ENCODE measurements around the gene SDR9C7.
"Not testable (repeated sequence)": the region's sequence is repeated elsewhere in the genome, so short reads cannot be mapped to it uniquely, and the experiment has no call there.

SDR9C7 gene

DNA sequence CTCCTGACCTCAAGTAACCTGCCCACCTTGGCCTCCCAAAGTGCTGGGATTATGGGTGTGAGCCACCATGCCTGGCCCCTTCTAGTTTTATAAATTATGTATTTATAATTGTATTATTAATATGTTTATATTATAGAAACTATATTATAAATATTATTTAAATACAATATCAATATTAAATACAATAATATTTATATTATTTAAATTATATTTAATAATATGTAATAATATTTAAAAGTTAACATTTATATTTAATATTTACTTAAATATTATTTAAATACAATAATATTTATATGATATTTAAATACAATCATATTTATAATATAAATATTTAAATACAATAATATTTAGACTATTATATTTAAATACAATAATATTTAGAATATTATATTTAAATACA is 20.0 kb downstream of the SDR9C7 start:
- DNase-seq, result no peak

DNA sequence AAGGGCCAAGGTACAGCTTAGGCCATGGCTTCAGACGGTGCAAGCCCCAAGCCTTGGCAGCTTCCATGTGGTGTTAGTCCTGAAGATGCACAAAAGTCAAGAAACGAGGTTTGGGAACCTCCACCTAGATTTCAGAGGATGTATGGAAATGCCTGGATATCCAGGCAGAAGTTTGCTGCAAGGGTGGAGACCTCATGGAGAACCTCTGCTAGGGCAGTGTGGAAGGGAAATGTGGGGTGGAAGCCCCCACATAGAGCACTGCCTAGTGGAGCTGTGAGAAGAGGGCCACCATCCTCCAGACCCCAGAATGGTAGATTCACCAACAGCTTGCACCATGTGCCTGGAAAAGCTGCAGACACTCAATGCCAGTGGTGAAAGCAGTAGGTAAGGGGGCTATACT is 24.8 kb downstream of the SDR9C7 start:
- DNase-seq, result not testable (repeated sequence)

DNA sequence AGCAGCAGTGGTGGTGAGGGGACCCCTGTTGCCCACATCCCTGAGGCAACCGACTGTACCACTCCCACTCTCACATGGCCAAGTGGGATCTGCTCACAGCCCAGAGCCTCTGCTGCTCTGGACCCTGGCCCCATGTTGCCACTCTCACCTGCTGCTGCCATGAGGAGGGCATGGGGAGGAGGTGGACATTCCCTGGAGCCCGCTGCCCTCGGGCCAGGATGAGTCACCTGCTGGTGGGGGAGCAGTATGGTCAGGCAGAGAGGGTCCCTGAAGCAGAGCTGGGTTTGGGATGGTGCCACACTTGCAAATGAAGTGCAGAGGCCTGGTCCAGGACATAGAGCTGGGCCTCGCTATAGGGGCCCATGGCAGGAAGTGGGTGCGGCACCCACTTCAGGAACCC is 26.1 kb downstream of the SDR9C7 start:
- DNase-seq, result no peak

DNA sequence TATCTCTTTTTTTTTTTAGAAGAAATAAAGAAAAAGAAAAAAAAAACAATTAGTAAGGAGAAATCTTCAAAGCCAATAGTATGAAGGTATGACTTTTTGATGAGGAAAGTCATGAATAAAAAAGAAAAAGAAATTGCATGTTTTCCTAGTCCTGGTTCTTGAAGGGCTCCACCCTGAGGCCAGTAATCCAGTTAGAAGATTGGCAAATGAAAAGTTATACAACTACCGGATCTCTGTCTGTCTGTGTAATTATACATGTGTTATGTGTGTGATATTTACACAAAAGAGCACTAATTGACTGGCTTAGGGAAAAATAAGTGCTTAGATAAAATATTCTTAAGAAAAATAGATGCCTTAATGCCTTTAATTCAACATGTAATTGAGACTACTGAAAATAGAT is 28.4 kb downstream of the SDR9C7 start:
- no peak for DNase-seq

DNA sequence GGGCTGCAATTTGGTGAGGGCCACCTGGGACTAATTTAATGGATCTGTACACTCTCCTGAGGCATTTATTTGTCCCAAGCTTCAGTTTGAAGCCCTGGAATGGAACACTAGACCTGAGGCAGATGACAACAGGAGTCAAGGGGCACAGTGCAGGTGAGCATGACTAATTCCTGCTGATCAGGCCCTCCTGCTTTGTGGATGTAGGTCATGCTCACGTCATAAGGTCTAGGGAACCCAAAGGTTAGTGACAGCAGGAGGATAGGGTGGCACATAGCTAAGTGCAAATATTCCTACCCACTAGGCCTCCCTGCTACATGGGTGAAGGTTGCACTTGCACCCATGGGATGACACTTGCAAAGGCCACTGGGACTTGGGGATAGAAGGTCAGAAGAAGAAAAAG is 30.8 kb downstream of the SDR9C7 start:
- DNase-seq, result no peak

DNA sequence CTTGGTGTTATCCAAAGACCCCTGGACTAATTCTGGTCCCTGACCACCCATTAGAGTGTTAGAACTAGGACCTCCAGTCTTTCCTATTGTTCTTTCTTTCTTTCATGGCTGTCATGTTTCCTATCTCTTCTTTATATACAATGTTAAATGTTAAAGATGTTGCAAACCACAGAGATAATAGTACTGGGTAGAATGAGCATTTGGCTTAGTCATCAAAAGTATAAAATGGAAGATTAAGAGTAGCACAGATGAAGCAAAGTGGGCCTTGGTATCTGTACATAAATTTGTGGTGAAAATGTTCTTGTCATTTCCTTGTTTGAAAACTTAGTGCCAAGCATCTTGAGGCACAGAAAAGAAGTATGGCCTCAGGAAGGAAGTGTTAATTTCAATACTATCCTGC is 32.9 kb downstream of the SDR9C7 start:
- DNase-seq, result not testable (repeated sequence)

DNA sequence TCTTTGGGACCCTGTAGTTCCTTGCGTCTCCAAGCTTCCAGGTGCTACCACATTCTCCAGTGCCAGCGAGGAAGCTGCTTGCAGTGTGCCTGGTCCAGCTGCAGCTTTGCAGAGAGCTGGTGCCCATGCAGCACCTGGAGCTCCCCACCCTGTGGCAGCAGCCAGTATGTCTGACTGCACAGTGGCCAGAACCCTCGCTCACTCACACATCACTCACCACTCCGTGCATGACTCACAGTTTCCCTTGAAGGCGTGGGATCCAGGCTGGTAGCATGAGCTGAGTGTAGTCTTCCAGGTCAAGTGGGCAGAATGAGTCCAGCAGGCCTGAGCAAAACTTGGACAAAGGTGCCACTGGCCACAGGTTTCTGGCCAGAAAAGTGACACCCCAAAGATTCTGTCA is 33.6 kb downstream of the SDR9C7 start:
- DNase-seq, result no peak

DNA sequence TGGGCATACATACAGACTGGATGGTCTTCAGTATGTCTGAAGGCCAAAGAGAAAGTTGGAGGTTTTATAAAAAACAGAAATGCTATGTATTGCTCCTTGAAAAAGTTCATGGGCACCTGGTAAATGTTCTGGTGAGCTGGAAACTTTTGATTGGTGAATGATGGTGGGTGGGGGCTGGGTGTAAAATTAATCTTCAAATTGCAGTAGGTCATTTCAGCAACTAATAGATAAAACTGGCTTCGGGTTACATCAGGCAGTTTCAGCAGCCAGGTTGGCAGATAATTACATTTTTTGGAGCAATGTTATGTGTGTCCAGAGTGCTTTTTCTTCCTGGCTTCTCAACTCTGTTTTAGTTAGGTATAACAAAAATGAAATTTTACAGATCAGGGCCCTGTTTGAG is 35.3 kb downstream of the SDR9C7 start:
- no peak for DNase-seq

DNA sequence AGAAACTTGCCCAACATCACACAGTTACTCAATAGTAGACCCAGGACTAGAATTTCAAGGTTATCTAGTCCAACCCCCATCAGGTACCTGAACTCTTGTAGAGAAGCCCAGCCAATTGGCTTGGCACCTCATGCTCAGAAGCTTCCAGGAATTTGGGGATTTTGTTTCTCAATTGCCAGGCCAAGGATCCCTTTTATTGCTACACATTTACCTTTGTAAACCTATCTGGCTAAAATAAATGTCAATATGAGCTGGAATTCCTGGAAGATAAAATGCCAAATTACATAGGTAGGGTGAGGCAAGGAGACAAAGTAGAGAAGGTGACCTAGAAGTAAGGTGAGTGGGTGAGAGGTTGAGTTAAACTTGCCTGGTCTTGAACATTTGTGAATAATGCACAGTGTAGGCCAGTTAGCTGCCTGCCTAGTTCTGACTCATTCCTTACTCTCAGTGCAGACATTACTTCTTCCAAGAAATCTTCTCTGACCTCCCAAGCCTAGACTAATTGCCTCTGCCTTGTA is 36.3 kb downstream of the SDR9C7 start:
- no peak for DNase-seq

DNA sequence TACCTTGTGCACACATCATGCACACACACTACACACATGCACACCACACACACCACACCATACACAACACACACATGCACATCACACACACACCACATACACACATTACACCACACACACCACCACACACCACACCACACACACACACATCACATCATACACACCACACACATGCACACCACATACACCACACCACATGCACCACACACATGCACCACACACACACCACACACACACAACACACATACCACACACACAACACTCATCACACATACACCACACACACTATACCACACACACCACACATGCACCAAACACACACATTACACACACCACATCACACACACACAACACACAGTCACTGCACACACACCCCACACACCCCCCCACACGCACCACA is 38.1 kb downstream of the SDR9C7 start:
- DNase-seq, result no peak

DNA sequence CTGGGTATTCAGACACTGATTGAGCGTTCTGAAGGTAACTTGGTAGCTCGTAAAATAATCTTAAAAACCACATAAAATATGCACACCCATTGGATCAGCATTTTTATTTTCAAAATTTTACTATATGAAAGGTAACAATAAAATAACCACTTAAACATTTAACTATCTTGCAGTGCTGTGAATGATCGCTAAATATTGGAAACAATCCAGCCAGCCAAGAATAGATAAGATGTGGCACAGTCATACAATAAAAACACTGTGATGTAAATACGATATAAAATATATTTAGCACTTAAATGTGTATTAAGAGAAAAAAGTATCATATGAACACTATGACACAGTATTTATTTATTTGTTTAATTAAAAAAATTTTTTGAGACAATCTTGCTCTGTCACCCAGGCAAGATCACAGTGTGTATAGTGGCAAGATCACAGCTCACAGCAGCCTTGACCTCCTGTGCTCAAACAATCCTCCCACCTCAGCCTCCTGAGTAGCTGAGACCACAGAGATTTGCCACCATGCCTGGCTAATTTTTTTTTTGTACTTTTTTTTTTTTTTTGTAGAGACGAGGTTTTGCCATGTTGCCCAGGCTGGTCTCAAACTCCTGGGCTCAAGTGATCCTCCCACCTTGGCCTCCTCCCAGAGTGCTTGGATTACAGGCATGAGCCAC is 39.4 kb downstream of the SDR9C7 start:
- no peak for DNase-seq

DNA sequence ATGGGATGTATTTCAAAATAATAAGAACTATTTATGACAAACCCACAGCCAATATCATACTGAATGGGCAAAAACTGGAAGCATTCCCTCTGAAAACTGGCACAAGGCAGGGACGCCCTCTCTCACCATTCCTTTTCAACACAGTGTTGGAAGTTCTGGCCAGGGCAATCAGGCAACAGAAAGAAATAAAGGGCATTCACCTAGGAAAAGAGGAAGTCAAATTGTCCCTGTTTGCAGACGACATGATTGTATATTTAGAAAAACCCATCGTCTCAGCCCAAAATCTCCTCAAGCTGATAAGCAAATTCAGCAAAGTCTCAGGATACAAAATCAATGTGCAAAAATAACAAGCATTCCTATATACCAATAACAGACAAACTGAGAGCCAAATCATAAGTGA is 42.3 kb downstream of the SDR9C7 start:
- not testable (repeated sequence) for DNase-seq

DNA sequence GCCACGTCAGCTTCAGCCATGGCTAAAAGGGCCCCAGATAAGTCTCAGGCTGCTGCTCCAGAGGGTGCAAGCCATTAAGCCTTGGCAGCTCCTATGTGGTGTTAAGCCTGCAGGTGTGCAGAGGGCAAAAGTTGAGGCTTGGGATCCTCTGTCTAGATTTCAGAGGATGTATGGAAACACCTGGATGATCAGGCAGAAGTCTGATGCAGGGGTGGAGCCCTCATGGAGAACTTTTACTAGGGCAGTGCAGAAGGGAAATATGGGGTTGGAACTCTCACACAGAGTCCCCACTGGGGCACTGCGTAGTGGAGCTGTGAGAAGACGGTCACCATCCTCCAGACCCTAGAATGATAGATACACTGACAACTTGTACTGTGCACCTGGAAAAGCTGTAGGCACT is 47.9 kb downstream of the SDR9C7 start:
- no peak for DNase-seq

DNA sequence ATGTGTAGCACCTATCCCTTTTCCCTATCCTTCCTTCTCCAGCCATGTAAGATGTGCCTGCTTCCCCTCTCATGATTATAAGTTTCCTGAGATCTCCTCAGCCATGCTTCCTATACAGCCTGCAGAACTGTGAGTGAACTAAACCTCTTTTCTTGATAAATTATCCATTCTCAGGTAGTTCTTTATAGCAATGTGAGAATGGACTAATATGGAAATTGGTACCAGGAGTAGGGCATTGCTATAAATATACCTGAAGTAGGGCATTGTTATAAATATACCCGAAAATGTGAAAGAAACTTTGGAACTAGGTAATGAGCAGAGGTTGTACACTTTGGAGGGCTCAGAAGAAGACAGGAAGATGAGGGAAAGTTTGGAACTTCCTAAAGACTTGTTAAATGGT is 48.9 kb downstream of the SDR9C7 start:
- DNase-seq, result no peak

DNA sequence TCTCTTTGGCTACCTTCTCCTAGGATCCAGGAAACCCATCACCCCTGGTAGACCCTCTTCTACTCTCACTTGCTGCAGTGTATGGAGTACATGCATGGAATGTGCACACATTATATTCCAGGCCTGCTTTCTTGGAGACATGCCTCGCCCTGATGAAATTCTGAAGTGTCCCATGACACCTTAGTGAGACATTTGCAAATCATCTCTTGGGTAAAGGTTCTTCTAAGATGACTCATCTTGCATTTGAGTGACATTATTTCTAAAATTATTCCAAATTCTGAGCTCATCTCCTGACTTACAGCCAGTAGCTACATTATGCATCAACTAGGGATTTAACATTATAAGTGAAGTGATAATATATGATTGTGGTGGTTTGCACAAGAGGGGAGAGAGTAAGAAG is 49.8 kb downstream of the SDR9C7 start:
- no peak for DNase-seq

DNA sequence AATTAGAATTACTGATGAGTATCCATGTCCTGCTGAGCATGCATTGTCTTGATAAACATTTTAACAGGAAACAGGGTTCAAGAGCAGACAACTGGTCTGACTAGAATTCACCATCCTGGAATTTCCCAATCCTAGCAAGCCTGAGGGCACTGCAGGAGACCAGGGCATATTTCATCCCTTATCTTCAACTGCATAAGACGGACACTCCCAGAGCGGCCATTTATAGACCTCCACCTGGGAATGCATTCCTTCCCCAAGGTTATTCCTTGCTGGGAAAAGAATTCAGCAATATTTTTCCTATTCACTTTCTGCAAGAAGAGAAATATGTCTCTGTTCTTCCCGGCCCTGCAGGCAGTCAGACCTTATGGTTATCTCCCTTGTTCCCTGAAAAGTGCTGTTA is 51.8 kb downstream of the SDR9C7 start:
- not testable (repeated sequence) for DNase-seq

DNA sequence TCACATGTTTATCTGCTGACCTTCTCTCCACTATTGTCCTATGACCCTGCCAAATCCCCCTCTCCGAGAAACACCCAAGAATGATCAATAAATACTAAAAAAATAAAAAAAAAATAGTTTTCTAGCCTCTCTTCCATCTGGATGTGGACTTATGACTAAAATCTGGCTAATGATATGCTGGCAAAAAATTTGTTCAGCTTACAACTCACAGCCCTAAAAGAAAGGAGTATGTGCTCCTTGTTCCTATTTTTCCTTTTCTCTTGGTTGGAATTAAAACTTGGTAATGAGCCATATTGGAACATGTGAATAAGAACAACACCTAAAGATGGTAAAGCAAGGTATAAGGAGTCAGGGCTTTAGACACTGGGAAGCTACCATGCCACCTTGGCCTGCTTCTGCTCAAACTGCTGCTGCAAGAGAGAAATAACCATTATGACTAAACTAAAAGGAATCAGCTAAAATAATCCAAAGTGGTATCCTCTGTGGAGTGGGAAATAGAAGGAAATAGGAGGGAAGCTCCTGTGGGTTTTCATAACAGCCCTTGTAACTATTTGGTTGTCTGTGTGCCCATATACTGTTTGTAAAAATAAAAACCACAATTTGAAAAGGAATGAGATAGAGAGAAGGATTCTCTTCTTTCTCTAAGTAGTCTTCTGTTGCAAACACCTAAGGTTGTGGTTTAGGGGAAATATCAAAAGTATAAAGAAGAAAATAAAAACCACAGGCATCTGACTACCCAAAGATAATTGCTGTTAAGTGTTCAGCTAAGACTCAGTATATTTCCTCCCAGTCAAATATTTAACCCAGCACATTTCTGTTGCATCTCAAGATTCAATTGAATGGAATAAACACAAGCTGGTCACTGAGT is 53.8 kb downstream of the SDR9C7 start:
- DNase-seq, result no peak

DNA sequence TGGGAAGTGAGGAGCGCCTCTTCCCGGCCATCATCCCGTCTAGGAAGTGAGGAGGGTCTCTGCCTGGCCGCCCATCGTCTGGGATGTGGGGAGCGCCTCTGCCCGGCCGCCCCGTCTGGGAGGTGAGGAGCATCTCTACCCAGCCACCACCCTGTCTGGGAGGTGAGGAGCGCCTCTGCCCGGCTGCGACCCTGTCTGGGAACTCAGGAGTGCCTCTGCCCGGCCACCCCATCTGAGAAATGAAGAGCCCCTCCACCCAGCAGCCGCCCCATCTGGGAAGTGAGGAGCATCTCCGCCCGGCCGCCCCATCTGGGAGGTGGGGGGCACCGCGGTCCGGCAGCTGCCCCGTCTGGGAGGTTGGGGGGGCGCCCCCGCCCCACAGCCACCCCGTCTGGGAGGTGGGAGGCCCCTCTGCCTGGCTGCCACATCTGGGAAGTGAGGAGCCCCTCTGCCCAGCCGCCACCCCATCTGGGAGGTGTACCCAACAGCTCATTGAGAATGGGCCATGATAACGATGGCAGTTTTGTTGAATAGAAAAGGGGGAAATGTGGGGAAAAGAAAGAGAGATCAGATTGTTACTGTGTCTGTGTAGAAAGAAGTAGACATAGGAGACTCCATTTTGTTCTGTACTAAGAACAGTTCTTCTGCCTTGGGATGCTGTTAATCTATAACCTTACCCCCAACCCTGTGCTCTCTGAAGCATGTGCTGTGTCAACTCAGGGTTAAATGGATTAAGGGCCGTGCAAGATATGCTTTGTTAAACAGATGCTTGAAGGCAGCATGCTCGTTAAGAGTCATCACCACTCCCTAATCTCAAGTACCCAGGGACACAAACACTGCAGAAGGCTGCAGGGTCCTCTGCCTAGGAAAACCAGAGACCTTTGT is 54.7 kb downstream of the SDR9C7 start:
- not testable (repeated sequence) for DNase-seq

DNA sequence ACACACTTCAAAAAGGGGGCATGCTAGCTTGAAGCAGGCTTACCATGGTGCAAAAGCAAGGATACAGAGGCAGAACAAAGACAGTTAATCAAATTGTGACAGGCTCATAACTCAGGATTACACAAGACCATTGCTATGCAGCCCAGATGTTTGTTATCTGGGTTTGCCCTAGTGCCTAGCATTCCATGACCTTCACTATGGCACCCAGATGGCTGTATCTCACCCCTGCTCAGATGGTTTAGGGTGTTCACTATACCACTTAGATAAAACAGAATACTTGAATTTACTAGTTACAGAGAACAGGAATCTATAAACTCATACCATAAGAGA is 56.2 kb downstream of the SDR9C7 start:
- no peak for DNase-seq

DNA sequence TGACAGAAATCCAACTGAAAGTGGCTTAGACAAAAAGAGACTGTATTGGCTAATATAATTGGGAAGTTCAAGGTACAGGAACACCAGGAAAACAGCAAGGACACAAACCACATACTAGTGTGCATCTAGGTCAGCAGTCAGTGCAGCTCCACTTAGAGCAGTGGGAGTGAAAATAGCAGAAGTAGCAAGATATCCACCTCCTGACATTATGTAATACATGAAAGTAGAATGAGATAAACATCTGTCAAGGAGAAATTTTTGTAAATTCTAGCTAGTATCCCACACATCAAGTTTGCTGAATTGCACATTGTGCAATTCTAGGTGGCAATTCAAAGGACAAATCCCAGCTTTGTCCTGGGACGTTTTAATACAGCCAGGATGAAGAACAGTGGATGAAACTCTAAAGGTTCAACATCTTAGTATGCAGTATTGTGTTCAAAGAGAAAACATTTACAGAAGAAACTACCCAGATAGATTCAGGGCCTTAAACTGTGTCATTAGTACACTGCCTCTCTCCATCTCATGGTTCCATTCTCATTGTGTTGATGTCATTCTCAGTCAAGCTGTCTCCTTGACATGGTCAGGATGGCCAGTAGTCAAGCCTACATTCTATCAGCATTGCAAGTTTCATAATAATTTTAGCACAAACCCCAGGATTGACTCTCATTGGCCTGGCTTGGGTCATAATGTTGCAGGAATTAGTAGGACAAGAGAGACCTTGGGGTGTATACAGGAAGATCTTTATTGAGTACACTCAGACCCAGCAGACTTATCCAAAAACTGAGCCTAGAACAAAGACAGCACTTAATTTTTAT is 56.8 kb downstream of the SDR9C7 start:
- DNase-seq, result no peak

DNA sequence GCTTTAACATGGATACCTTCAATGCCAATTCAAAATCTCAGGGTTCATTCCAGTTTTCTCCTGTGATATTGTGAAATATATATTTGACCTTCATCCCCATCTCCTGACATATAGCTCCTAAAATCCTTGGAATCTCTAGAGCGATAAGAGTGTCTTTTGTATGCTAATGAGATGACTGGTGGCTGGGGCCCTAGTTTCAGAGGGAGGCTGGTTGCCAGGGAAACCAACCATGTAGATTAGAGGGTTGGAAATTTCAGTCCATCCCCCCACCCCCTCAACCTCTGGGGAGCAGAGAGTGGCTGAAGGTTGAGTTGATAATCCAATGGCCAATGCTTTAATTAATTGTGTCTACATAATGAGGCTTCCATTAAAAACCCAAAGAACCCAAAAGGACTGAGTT is 59.4 kb downstream of the SDR9C7 start:
- DNase-seq, result no peak

DNA sequence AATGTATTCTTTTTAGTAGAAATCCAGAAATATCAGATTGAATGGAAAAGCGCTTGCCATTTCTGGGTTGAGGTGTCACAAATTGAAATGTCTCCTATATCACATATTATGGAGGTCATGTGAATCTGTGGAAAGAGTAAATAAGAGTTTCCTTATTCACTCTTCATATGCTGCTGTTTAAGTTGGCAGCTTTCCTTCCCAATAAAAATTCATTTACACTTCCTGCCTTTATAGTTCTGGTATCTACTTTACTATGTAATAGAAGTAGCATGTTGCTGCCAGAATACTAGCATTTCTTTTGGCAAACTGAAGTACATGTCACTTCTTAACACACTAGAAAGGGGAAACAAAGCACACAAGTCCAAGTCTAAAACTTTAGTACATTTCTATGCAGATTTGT is 60.8 kb downstream of the SDR9C7 start:
- DNase-seq, result no peak
